Naive B cell (primary cell): Measurements from ENCODE around the gene IL9. TPM values are rescaled to one million over a fixed set of nuclear protein-coding genes. Genes with fewer than 3 reads are reported as not detected.

Source experiments
- ATAC-seq, 2 donors: fragments of 150-1000 bp; cut with Tn5 transposase; 2 replicates each; pipeline ENCODE4 v1.10.0; 2021; ENCODE audit warnings: low read depth in 2 of 2, mild to moderate bottlenecking in 2 of 2, moderate library complexity in 2 of 2
- DNase-seq: peaks from one replicate; pipeline ENCODE4 v3.0.0; 2022
- H3K27ac Mint-ChIP-seq, 6 donors: one replicate each; pipeline ENCODE4 v1.8.0; 2020 to 2022; ENCODE audit warnings: mild to moderate bottlenecking in 6 of 6, mixed read lengths in 6 of 6, moderate library complexity in 5 of 6, inconsistent platforms in 2 of 6
- H3K27me3 Mint-ChIP-seq, 3 donors: one replicate each; pipeline ENCODE4 v1.8.0; 2021 to 2022; ENCODE audit warnings: mixed read lengths in 3 of 3, mild to moderate bottlenecking in 1 of 3
- H3K36me3 Mint-ChIP-seq, 2 donors: one replicate each; pipeline ENCODE4 v1.8.0; 2020 to 2022; ENCODE audit warnings: mixed read lengths in 2 of 2, inconsistent platforms in 1 of 2, mild to moderate bottlenecking in 1 of 2
- H3K4me1 Mint-ChIP-seq, 3 donors: one replicate each; pipeline ENCODE4 v1.8.0; 2020 to 2022; ENCODE audit warnings: mixed read lengths in 3 of 3, inconsistent platforms in 1 of 3, mild to moderate bottlenecking in 1 of 3, moderate library complexity in 1 of 3
- H3K4me3 Mint-ChIP-seq, 8 donors: one replicate each; pipeline ENCODE4 v1.8.0; 2020 to 2022; ENCODE audit warnings: mild to moderate bottlenecking in 8 of 8, mixed read lengths in 8 of 8, moderate library complexity in 8 of 8, inconsistent platforms in 2 of 8
- H3K9me3 Mint-ChIP-seq, 7 donors: one replicate each; pipeline ENCODE4 v1.8.0; 2020 to 2022; ENCODE audit warnings: mixed read lengths in 7 of 7, mild to moderate bottlenecking in 5 of 7, inconsistent platforms in 2 of 7, moderate library complexity in 1 of 7
- polyA plus RNA-seq, 6 donors: library from polyadenylated mRNA; unstranded; fragments of 300-500 nt; fragmentation: Illumina TruSeq; gene quantifications; one replicate each; pipeline ENCODE4 v1.2.3, GENCODE V29; 2021; ENCODE audit warnings: low read depth in 6 of 6

IL9 gene
- not detected for polyA plus RNA-seq

- ATAC-seq = no peak
- Mint-ChIP-seq H3K27ac (no peak within 1 kb of the TSS), H3K4me1 (no peaks in the 10 kb centered on the region), H3K9me3 (peaks cover 0 to 2% (median 0%) of the 10 kb centered on the region in 7 donors), H3K36me3 (no peaks in the 10 kb centered on the region), H3K4me3 (no peak within 1 kb of the TSS), H3K27me3 (peaks cover 25 to 43% (median 31%) of the 10 kb centered on the region in 3 donors)
- DNase-seq = no peak
Measured at GRCh38 chr5:135895474-135896006, at the start of gene IL9. Gene IL9, minus strand, starts transcription at chr5:135895841. Its CDS starts 25 bp downstream, at chr5:135895816.

- Mint-ChIP-seq H3K9me3 (no peaks in the 10 kb centered on the region), H3K4me1 (no peaks in the 10 kb centered on the region), H3K36me3 (no peaks in the 10 kb centered on the region), H3K4me3 (no peak overlapping the region), H3K27ac (no peak overlapping the region), H3K27me3 (peaks cover 9 to 23% (median 18%) of the 10 kb centered on the region in 3 donors)
- no peak for ATAC-seq
- peak; percentile 3 for DNase-seq
Measured at GRCh38 chr5:135944967-135945560, 49.4 kb upstream of the IL9 start.

DNA sequence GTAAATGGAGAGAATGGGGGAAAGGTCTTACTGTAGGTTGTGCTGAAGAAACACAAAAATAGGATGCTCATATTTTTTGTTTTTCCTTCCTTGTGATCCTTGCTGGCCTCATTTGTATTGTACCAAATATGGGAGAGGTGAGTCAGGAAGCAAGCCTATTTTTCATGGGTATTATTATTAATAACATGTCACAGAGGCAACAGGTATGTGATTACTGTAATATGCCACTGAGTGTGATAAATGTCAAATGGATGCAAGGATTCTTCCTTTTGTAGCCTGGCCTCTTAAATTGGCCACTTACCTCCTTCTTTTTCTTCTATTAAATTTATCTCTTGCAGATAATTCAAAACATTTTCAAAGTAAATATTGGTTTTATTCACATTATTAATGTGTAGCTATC is 48.9 kb upstream of the IL9 start:
- H3K4me3 Mint-ChIP-seq = no peak overlapping the region
- H3K36me3 Mint-ChIP-seq = no peaks in the 10 kb centered on the region
- DNase-seq = no peak
- peaks cover 9 to 23% (median 13%) of the 10 kb centered on the region in 3 donors for H3K27me3 Mint-ChIP-seq
- H3K9me3 Mint-ChIP-seq = no peaks in the 10 kb centered on the region
- no peaks in the 10 kb centered on the region for H3K4me1 Mint-ChIP-seq
- H3K27ac Mint-ChIP-seq = peak overlapping the region in 2 of 6 donors; percentile 3 to 20
- ATAC-seq = no peak

DNA sequence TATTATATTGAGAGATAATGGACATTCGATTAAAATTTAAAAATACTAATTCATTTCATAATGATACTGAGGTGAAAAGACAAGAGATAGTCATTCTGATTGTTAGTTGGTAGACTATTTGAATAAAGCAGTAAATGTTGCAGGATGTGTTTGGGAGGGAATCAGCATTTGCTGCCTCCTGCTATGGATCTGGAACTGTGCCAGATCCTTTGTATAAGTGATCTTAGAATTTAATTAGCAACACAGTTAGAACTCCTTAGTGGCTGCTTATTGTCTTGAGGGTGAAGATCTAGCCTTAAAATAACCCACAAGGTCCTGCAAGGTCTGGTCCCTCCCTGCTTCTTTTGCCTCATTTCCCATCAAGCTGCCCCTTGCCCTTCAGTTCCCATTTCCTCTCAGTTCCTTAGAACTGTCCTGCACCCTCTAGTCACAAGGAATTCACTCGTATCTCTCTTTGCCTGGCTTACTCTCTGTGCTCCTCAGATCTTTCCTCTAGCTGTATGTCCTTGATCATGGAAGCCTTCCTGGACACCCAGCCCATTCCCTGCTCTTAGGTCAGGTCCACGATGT is 46.6 kb upstream of the IL9 start:
- no peaks in the 10 kb centered on the region for H3K4me1 Mint-ChIP-seq
- ATAC-seq (no peak), DNase-seq (no peak)
- no peaks in the 10 kb centered on the region for H3K9me3 Mint-ChIP-seq
- peaks cover 9 to 28% (median 13%) of the 10 kb centered on the region in 3 donors for H3K27me3 Mint-ChIP-seq
- no peak overlapping the region for H3K27ac Mint-ChIP-seq
- H3K4me3 Mint-ChIP-seq = no peak overlapping the region
- no peaks in the 10 kb centered on the region for H3K36me3 Mint-ChIP-seq

- Mint-ChIP-seq H3K4me1 (no peaks in the 10 kb centered on the region), H3K27ac (no peak overlapping the region), H3K9me3 (no peaks in the 10 kb centered on the region), H3K27me3 (peaks cover 9 to 28% (median 13%) of the 10 kb centered on the region in 3 donors), H3K36me3 (no peaks in the 10 kb centered on the region), H3K4me3 (no peak overlapping the region)
- ATAC-seq = no peak
- no peak for DNase-seq
Measured at GRCh38 chr5:135941711-135942110, 46.1 kb upstream of the IL9 start.

- Mint-ChIP-seq H3K27me3 (peaks cover 9 to 22% (median 15%) of the 10 kb centered on the region in 3 donors), H3K9me3 (peaks cover 0 to 2% (median 0%) of the 10 kb centered on the region in 7 donors), H3K4me3 (no peak overlapping the region), H3K4me1 (no peaks in the 10 kb centered on the region), H3K36me3 (no peaks in the 10 kb centered on the region), H3K27ac (no peak overlapping the region)
- ATAC-seq (no peak), DNase-seq (no peak)
Measured at GRCh38 chr5:135937245-135937911, 41.7 kb upstream of the IL9 start.

GRCh38 chr5:135934939-135935338 is 39.3 kb upstream of the IL9 start:
- no peak for DNase-seq
- Mint-ChIP-seq H3K27me3 (peaks cover 18 to 25% (median 22%) of the 10 kb centered on the region in 3 donors), H3K4me1 (no peaks in the 10 kb centered on the region), H3K36me3 (no peaks in the 10 kb centered on the region), H3K4me3 (no peak overlapping the region), H3K9me3 (peaks cover 0 to 3% (median 0%) of the 10 kb centered on the region in 7 donors), H3K27ac (no peak overlapping the region)
- ATAC-seq = no peak

DNA sequence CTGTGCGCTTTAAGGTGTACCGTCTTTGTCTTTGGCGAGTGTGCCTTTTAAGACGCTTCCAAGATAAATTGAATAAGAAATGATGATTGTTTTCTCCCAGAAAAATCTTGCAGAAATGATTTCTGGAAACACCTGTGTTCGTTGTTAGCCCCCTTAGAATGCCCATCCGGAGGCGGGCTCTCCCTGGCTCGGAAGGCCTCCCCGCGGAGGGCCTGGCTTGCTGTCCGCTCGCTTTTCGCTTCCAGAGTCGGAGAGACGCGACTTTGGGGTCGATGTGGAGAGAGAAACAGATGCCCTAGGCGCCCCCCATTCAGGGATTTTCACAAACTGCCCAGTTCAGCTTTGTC is 35.3 kb upstream of the IL9 start:
- DNase-seq = no peak
- no peak overlapping the region for H3K27ac Mint-ChIP-seq
- ATAC-seq = no peak
- peaks cover 37 to 48% (median 46%) of the 10 kb centered on the region in 3 donors for H3K27me3 Mint-ChIP-seq
- peak overlapping the region in 1 of 8 donors; percentile 15 for H3K4me3 Mint-ChIP-seq
- no peaks in the 10 kb centered on the region for H3K36me3 Mint-ChIP-seq
- H3K4me1 Mint-ChIP-seq = peaks cover 0 to 4% (median 0%) of the 10 kb centered on the region in 3 donors
- peaks cover 0 to 10% (median 0%) of the 10 kb centered on the region in 7 donors for H3K9me3 Mint-ChIP-seq

GRCh38 chr5:135930029-135930948 is 34.6 kb upstream of the IL9 start:
- no peak for DNase-seq
- peaks cover 0 to 4% (median 0%) of the 10 kb centered on the region in 3 donors for H3K4me1 Mint-ChIP-seq
- ATAC-seq = no peak
- peaks cover 0 to 10% (median 0%) of the 10 kb centered on the region in 7 donors for H3K9me3 Mint-ChIP-seq
- no peaks in the 10 kb centered on the region for H3K36me3 Mint-ChIP-seq
- H3K27ac Mint-ChIP-seq = no peak overlapping the region
- peaks cover 36 to 50% (median 48%) of the 10 kb centered on the region in 3 donors for H3K27me3 Mint-ChIP-seq
- peak overlapping the region in 1 of 8 donors; percentile 15 for H3K4me3 Mint-ChIP-seq

GRCh38 chr5:135921388-135921787 is 25.7 kb upstream of the IL9 start:
- H3K27me3 Mint-ChIP-seq = peaks cover 45 to 56% (median 54%) of the 10 kb centered on the region in 3 donors
- no peak overlapping the region for H3K4me3 Mint-ChIP-seq
- no peak for DNase-seq
- H3K4me1 Mint-ChIP-seq = no peaks in the 10 kb centered on the region
- peaks cover 0 to 7% (median 2%) of the 10 kb centered on the region in 7 donors for H3K9me3 Mint-ChIP-seq
- no peaks in the 10 kb centered on the region for H3K36me3 Mint-ChIP-seq
- no peak overlapping the region for H3K27ac Mint-ChIP-seq
- no peak for ATAC-seq

DNA sequence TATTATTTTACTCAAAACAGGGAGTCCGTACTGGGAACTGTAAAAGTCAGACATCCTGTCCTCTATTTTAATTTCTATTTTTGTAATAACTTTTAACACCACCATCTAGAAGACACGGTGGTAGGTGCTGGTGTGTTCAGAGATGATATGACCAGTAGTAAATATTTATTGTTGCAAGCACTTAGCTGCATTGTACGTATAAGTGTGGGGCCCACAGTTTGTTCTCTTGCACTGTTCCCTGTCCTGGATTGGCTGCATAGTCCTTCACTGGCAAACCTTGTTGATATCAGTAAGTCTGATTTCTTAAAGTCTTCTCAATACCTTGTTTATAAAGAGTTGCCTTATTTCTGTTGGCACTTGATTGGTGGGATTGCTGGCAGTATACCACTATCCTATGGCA is 24.6 kb upstream of the IL9 start:
- H3K4me3 Mint-ChIP-seq = no peak overlapping the region
- peaks cover 42 to 52% (median 47%) of the 10 kb centered on the region in 3 donors for H3K27me3 Mint-ChIP-seq
- no peaks in the 10 kb centered on the region for H3K4me1 Mint-ChIP-seq
- DNase-seq (no peak), ATAC-seq (no peak)
- H3K9me3 Mint-ChIP-seq = peaks cover 0 to 7% (median 2%) of the 10 kb centered on the region in 7 donors
- no peaks in the 10 kb centered on the region for H3K36me3 Mint-ChIP-seq
- no peak overlapping the region for H3K27ac Mint-ChIP-seq

- Mint-ChIP-seq H3K9me3 (peaks cover 0 to 10% (median 4%) of the 10 kb centered on the region in 7 donors), H3K4me1 (no peaks in the 10 kb centered on the region), H3K36me3 (no peaks in the 10 kb centered on the region), H3K27ac (no peak overlapping the region), H3K4me3 (no peak overlapping the region), H3K27me3 (peaks cover 36 to 41% (median 41%) of the 10 kb centered on the region in 3 donors)
- DNase-seq (no peak), ATAC-seq (no peak)
Measured at GRCh38 chr5:135916638-135917263, 21.1 kb upstream of the IL9 start.
